Gastrocnemius medialis (tissue), 4 donors: ENCODE data around the gene STAG1.
"Not testable (repeated sequence)": the region's sequence is repeated elsewhere in the genome, so short reads cannot be mapped to it uniquely, and the experiment has no call there.

Experiments used
- CTCF ChIP-seq, 5 experiments: fragments of 450-650 bp in 3 of 5; fragments of 200-600 bp in 2 of 5; sonication (generic) in 2 of 5; IDR thresholded peaks in 4 of 5; conservative IDR thresholded peaks in 1 of 5; 1 replicate in 4 of 5; 2 replicates in 1 of 5; pipeline ENCODE4 v1.5.1; 2016 to 2019; ENCODE audit warnings: antibody characterized with exemption in 5 of 5, mild to moderate bottlenecking in 3 of 5, moderate library complexity in 3 of 5
- POLR2A ChIP-seq, 2 donors: fragments of 450-650 bp; IDR thresholded peaks; one replicate each; pipeline ENCODE4 v1.6.1; 2017; ENCODE audit warnings: antibody characterized with exemption in 2 of 2, mild to moderate bottlenecking in 2 of 2, moderate library complexity in 2 of 2

- TF ChIP-seq CTCF (IDR thresholded peaks at IDR 0.05 in 4 of 5, conservative IDR thresholded peaks at IDR 0.05 in 1 of 5); POLR2A (IDR thresholded peaks at IDR 0.05): not testable (repeated sequence)
These were observed 202.7 kb downstream of the STAG1 start for GRCh38 chr3:136549461-136549860.
